Measurements from ENCODE around the gene GLB1L2. TPM values are rescaled to one million over a fixed set of nuclear protein-coding genes. Genes with fewer than 3 reads are reported as not detected.

The GLB1L2 gene
- total and polyA plus RNA-seq, 2 donors (not counting 1 experiment from before 2014, with no cell fraction given) = under 0.01 to 0.11 TPM

DNA sequence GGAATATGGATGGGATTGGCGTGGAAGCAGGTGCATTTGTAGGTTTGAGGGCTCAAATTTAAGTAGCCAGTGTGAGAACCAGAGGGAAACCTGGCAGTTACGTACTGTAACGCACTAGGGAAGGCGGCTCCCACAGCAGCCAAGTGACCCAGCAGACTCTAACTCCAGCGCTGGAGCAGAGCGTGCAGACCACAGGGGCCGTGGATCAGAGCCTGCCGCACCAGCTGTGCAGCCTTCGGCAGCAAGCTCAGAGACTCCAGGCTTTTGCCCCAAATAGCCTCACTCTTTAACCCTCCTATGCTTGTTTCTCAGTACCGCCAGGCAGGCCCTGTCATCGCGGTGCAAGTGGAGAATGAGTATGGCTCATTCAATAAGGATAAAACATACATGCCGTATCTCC is 43.3 kb upstream of the GLB1L2 start:
- no peaks in the 10 kb centered on the region for H4K20me1 ChIP-seq (ENCODE audit: control insufficient read depth, extremely low read depth, insufficient read depth, low read length)
- H3K4me1 ChIP-seq (ENCODE audit: control insufficient read depth, extremely low read depth, insufficient read depth, low read length) = no peaks in the 10 kb centered on the region
- DNase-seq (ENCODE audit: low read depth in 2 of 2) = no peak
- no peak overlapping the region for H3K4me3 ChIP-seq (replicated peaks in 1 of 4; ENCODE audit: control extremely low read depth in 1 of 4, insufficient read depth in 1 of 4, low read depth in 3 of 4, low read length in 4 of 4)
- H3K9me3 ChIP-seq (ENCODE audit: control insufficient read depth, insufficient read depth, low read depth, low read length) = no peaks in the 10 kb centered on the region
- no peak overlapping the region for H3K27ac ChIP-seq (ENCODE audit: insufficient read depth, low read length)
- H3K36me3 ChIP-seq (ENCODE audit: control insufficient read depth, insufficient read depth, low read length) = no peaks in the 10 kb centered on the region
- no peaks in the 10 kb centered on the region for H3K27me3 ChIP-seq (ENCODE audit: control insufficient read depth, insufficient read depth, low read length)
- TF ChIP-seq, protein P1, sequence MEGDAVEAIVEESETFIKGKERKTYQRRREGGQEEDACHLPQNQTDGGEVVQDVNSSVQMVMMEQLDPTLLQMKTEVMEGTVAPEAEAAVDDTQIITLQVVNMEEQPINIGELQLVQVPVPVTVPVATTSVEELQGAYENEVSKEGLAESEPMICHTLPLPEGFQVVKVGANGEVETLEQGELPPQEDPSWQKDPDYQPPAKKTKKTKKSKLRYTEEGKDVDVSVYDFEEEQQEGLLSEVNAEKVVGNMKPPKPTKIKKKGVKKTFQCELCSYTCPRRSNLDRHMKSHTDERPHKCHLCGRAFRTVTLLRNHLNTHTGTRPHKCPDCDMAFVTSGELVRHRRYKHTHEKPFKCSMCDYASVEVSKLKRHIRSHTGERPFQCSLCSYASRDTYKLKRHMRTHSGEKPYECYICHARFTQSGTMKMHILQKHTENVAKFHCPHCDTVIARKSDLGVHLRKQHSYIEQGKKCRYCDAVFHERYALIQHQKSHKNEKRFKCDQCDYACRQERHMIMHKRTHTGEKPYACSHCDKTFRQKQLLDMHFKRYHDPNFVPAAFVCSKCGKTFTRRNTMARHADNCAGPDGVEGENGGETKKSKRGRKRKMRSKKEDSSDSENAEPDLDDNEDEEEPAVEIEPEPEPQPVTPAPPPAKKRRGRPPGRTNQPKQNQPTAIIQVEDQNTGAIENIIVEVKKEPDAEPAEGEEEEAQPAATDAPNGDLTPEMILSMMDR (conservative IDR thresholded peaks at IDR 0.05 in 1 of 2, IDR thresholded peaks at IDR 0.05 in 1 of 2; ENCODE audit: low read depth in 1 of 2, low read length in 2 of 2) = no peak
- no peak overlapping the region for H3K9ac ChIP-seq (ENCODE audit: insufficient read depth, low read length)
- H3K4me2 ChIP-seq (ENCODE audit: extremely low read depth, insufficient read depth, low read length) = no peak overlapping the region
- H3K79me2 ChIP-seq (ENCODE audit: control insufficient read depth, insufficient read depth, low read length) = no peaks in the 10 kb centered on the region
- H2AFZ ChIP-seq (ENCODE audit: low read length) = no peak overlapping the region

DNA sequence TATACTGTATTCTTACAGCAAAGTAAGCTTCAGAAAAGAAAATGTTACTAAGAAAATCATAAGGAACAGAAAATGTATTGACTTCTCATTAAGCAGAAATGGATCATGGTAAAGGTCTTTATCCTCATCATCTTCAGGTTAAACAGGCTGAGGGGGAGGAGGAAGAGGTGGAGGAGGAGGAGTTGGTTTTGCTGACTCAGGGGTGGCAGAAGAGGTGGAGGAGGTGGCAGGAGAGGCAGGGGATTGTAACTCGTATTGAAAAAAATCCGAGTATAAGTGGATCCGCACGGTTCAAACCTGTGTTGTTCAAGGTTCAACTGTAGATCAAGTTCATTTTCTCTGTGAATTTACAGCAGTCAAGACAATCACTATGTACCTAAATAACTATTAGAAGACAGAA is 42.6 kb upstream of the GLB1L2 start:
- Histone ChIP-seq H3K79me2 (ENCODE audit: control insufficient read depth, insufficient read depth, low read length) (no peaks in the 10 kb centered on the region), H3K9me3 (ENCODE audit: control insufficient read depth, insufficient read depth, low read depth, low read length) (no peaks in the 10 kb centered on the region), H3K4me1 (ENCODE audit: control insufficient read depth, extremely low read depth, insufficient read depth, low read length) (no peaks in the 10 kb centered on the region), H3K27ac (ENCODE audit: insufficient read depth, low read length) (no peak overlapping the region), H3K27me3 (ENCODE audit: control insufficient read depth, insufficient read depth, low read length) (no peaks in the 10 kb centered on the region), H3K36me3 (ENCODE audit: control insufficient read depth, insufficient read depth, low read length) (no peaks in the 10 kb centered on the region), H2AFZ (ENCODE audit: low read length) (no peak overlapping the region), H3K4me3 (replicated peaks in 1 of 4; ENCODE audit: control extremely low read depth in 1 of 4, insufficient read depth in 1 of 4, low read depth in 3 of 4, low read length in 4 of 4) (no peak overlapping the region), H4K20me1 (ENCODE audit: control insufficient read depth, extremely low read depth, insufficient read depth, low read length) (no peaks in the 10 kb centered on the region), H3K4me2 (ENCODE audit: extremely low read depth, insufficient read depth, low read length) (no peak overlapping the region), H3K9ac (ENCODE audit: insufficient read depth, low read length) (no peak overlapping the region)
- DNase-seq (ENCODE audit: low read depth in 2 of 2) = no peak
- TF ChIP-seq EZH2 (IDR thresholded peaks at IDR 0.05; ENCODE audit: low read length, missing control alignments) = no peak
- TF ChIP-seq, protein P1 (conservative IDR thresholded peaks at IDR 0.05 in 1 of 2, IDR thresholded peaks at IDR 0.05 in 1 of 2; ENCODE audit: low read depth in 1 of 2, low read length in 2 of 2) = no peak

DNA sequence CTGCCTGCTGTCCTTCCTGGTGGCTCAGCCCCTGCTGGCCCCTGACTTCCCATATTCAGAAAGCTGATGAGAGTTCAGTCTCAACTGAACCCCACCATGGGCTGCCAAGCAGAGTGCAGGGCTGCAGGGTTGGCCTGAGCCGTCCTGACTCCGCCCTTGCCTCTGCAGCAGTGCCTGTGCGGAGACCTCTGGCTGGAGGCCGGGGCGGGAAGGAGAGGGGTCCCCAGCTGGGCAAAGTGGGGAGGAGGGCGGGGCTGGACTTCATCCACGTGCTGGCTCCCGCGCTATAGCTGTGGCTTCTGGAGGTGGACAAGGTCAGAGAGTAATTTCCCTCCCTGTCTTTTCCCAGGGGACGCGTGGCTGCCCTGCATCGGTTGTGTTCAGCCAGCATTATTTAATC is 42.0 kb upstream of the GLB1L2 start:
- TF ChIP-seq, protein P1 (conservative IDR thresholded peaks at IDR 0.05 in 1 of 2, IDR thresholded peaks at IDR 0.05 in 1 of 2; ENCODE audit: low read depth in 1 of 2, low read length in 2 of 2) = no peak
- no peak for TF ChIP-seq EZH2 (IDR thresholded peaks at IDR 0.05; ENCODE audit: low read length, missing control alignments)
- Histone ChIP-seq H3K27ac (ENCODE audit: insufficient read depth, low read length) (no peak overlapping the region), H3K9me3 (ENCODE audit: control insufficient read depth, insufficient read depth, low read depth, low read length) (no peaks in the 10 kb centered on the region), H3K27me3 (ENCODE audit: control insufficient read depth, insufficient read depth, low read length) (no peaks in the 10 kb centered on the region), H3K4me1 (ENCODE audit: control insufficient read depth, extremely low read depth, insufficient read depth, low read length) (no peaks in the 10 kb centered on the region), H3K4me2 (ENCODE audit: extremely low read depth, insufficient read depth, low read length) (no peak overlapping the region), H4K20me1 (ENCODE audit: control insufficient read depth, extremely low read depth, insufficient read depth, low read length) (no peaks in the 10 kb centered on the region), H3K36me3 (ENCODE audit: control insufficient read depth, insufficient read depth, low read length) (no peaks in the 10 kb centered on the region), H3K4me3 (replicated peaks in 1 of 4; ENCODE audit: control extremely low read depth in 1 of 4, insufficient read depth in 1 of 4, low read depth in 3 of 4, low read length in 4 of 4) (no peak overlapping the region), H2AFZ (ENCODE audit: low read length) (no peak overlapping the region), H3K9ac (ENCODE audit: insufficient read depth, low read length) (no peak overlapping the region), H3K79me2 (ENCODE audit: control insufficient read depth, insufficient read depth, low read length) (no peaks in the 10 kb centered on the region)
- DNase-seq (ENCODE audit: low read depth in 2 of 2) = no peak
